ENCODE data around the gene TMEM97.

GRCh38 chr17:28368306-28368831, 49.4 kb downstream of the TMEM97 start:
- TF ChIP-seq POLR2AphosphoS5 (IDR thresholded peaks at IDR 0.05; ENCODE audit: borderline replicate concordance, low read depth, low read length) (no peak), EZH2 (IDR thresholded peaks at IDR 0.05) (no peak), FOXP2 (optimal IDR thresholded peaks at IDR 0.05; ENCODE audit: control extremely low read depth, extremely low read length, insufficient read depth) (no peak)

Measured in SK-N-MC (cell line).